ENCODE results near the gene MAPKAPK5. TPM values are rescaled to one million over a fixed set of nuclear protein-coding genes. Genes with fewer than 3 reads are reported as not detected.
"Not testable (repeated sequence)": the region's sequence is repeated elsewhere in the genome, so short reads cannot be mapped to it uniquely, and the experiment has no call there.

MAPKAPK5 gene
- total RNA-seq, 8 experiments from 2014 or later = 32.0 to 55.9 (median 41.1) TPM

- in situ Hi-C loops (cut with MboI; ENCODE audit: low pct_unique_long_range_greater_than_20kb in 2 of 9, low sequenced_read_pairs in 9 of 9, unreplicated experiment in 9 of 9) = loop anchor here in 1 of 9 experiments (10.0 kb wide), 1 partner anchor 54 kb away; the partner anchor contains the start of gene ALDH2
- H3K27ac ChIP-seq = no peak overlapping the region
- H3K4me3 ChIP-seq = no peak overlapping the region
- WGBS, 10 experiments = 50 to 100% (median 92%) methylated on average over 2 to 6 of the region's 8 CpGs; no CpG with 5 or more reads in 1 of the 10 experiments
- H3K4me1 ChIP-seq (replicated peaks in 1 of 2) = no peaks in the 10 kb centered on the region
- no peak for ATAC-seq (replicated peaks in 6 of 8)
These were observed 23.7 kb upstream of the MAPKAPK5 start for GRCh38 chr12:111818340-111818739.

- no peak overlapping the region for H3K27ac ChIP-seq
- 28 to 100% (median 70%) methylated on average over 1 to 5 of the region's 6 CpGs; no CpG with 5 or more reads in 2 of the 10 experiments for WGBS, 10 experiments
- H3K4me3 ChIP-seq = no peak overlapping the region
- in situ Hi-C loops (cut with MboI; ENCODE audit: low pct_unique_long_range_greater_than_20kb in 2 of 9, low sequenced_read_pairs in 9 of 9, unreplicated experiment in 9 of 9) = loop anchor here in 1 of 9 experiments (10.0 kb wide), 1 partner anchor 55 kb away; the partner anchor contains the start of gene ALDH2
- no peak for ATAC-seq (replicated peaks in 6 of 8)
- H3K4me1 ChIP-seq (replicated peaks in 1 of 2) = no peaks in the 10 kb centered on the region
These were observed 22.6 kb upstream of the MAPKAPK5 start for GRCh38 chr12:111819191-111820158.

GRCh38 chr12:111820828-111821227 lies 21.2 kb upstream of the MAPKAPK5 start:
- not testable (repeated sequence) for ATAC-seq (replicated peaks in 6 of 8)

GRCh38 chr12:111822886-111823285 lies 19.1 kb upstream of the MAPKAPK5 start:
- in situ Hi-C loops (cut with MboI; ENCODE audit: low pct_unique_long_range_greater_than_20kb in 2 of 9, low sequenced_read_pairs in 9 of 9, unreplicated experiment in 9 of 9) = no loop called here
- no peak for ATAC-seq (replicated peaks in 6 of 8)
- H3K4me1 ChIP-seq (replicated peaks in 1 of 2) = no peaks in the 10 kb centered on the region
- no peak overlapping the region for H3K27ac ChIP-seq
- WGBS, 10 experiments = 0 to 69% (median 35%) methylated on average over 1 to 2 of the region's 2 CpGs; no CpG with 5 or more reads in 4 of the 10 experiments
- no peak overlapping the region for H3K4me3 ChIP-seq

More at GRCh38 chr12:111820828-111821227, 21.2 kb upstream of the MAPKAPK5 start:
- H3K4me1 ChIP-seq (replicated peaks in 1 of 2); H3K4me3 ChIP-seq; in situ Hi-C loops (cut with MboI; ENCODE audit: low pct_unique_long_range_greater_than_20kb in 2 of 9, low sequenced_read_pairs in 9 of 9, unreplicated experiment in 9 of 9); H3K27ac ChIP-seq: not testable (repeated sequence)
- WGBS, 10 experiments = 30 to 100% (median 60%) methylated on average over 1 to 3 of the region's 8 CpGs; no CpG with 5 or more reads in 3 of the 10 experiments

GRCh38 chr12:111823891-111824290 lies 18.1 kb upstream of the MAPKAPK5 start:
- in situ Hi-C loops (cut with MboI; ENCODE audit: low pct_unique_long_range_greater_than_20kb in 2 of 9, low sequenced_read_pairs in 9 of 9, unreplicated experiment in 9 of 9) = no loop called here
- H3K4me1 ChIP-seq (replicated peaks in 1 of 2) = no peaks in the 10 kb centered on the region
- WGBS, 10 experiments = 0 to 100% (median 65%) methylated on average over 1 to 3 of the region's 3 CpGs; no CpG with 5 or more reads in 2 of the 10 experiments
- no peak for ATAC-seq (replicated peaks in 6 of 8)
- no peak overlapping the region for H3K4me3 ChIP-seq
- H3K27ac ChIP-seq = no peak overlapping the region

- WGBS, 10 experiments = 0 to 100% (median 27%) methylated on average over 1 to 4 of the region's 4 CpGs
- peak in 2 of 8 experiments; percentile 14 for ATAC-seq (replicated peaks in 6 of 8)
- in situ Hi-C loops (cut with MboI; ENCODE audit: low pct_unique_long_range_greater_than_20kb in 2 of 9, low sequenced_read_pairs in 9 of 9, unreplicated experiment in 9 of 9) = not testable (repeated sequence)
These were observed 17.7 kb upstream of the MAPKAPK5 start for GRCh38 chr12:111824312-111824711.

GRCh38 chr12:111825509-111825908 lies 16.5 kb upstream of the MAPKAPK5 start:
- in situ Hi-C loops (cut with MboI; ENCODE audit: low pct_unique_long_range_greater_than_20kb in 2 of 9, low sequenced_read_pairs in 9 of 9, unreplicated experiment in 9 of 9) = no loop called here
- H3K4me3 ChIP-seq = no peak overlapping the region
- no peak for ATAC-seq (replicated peaks in 6 of 8)
- no peak overlapping the region for H3K27ac ChIP-seq
- 25 to 100% (median 80%) methylated on average over 1 to 4 of the region's 5 CpGs; no CpG with 5 or more reads in 1 of the 10 experiments for WGBS, 10 experiments
- H3K4me1 ChIP-seq (replicated peaks in 1 of 2) = no peaks in the 10 kb centered on the region

More at GRCh38 chr12:111824312-111824711, 17.7 kb upstream of the MAPKAPK5 start:
- not testable (repeated sequence) for H3K4me1 ChIP-seq (replicated peaks in 1 of 2); H3K27ac ChIP-seq; H3K4me3 ChIP-seq

GRCh38 chr12:111826316-111826715 lies 15.7 kb upstream of the MAPKAPK5 start:
- Histone ChIP-seq H3K4me1 (replicated peaks in 1 of 2) (no peaks in the 10 kb centered on the region), H3K4me3 (no peak overlapping the region), H3K27ac (no peak overlapping the region)
- in situ Hi-C loops (cut with MboI; ENCODE audit: low pct_unique_long_range_greater_than_20kb in 2 of 9, low sequenced_read_pairs in 9 of 9, unreplicated experiment in 9 of 9) = no loop called here
- peak in 1 of 8 experiments; percentile 27 for ATAC-seq (replicated peaks in 6 of 8)
- WGBS, 10 experiments = 0 to 90% (median 34%) methylated on average over 1 to 3 of the region's 3 CpGs; no CpG with 5 or more reads in 4 of the 10 experiments

- Histone ChIP-seq H3K4me3 (no peak overlapping the region), H3K27ac (no peak overlapping the region), H3K4me1 (replicated peaks in 1 of 2) (no peaks in the 10 kb centered on the region)
- ATAC-seq (replicated peaks in 6 of 8) = no peak
- in situ Hi-C loops (cut with MboI; ENCODE audit: low pct_unique_long_range_greater_than_20kb in 2 of 9, low sequenced_read_pairs in 9 of 9, unreplicated experiment in 9 of 9) = no loop called here
- 5 to 70% (median 34%) methylated on average over 1 to 2 of the region's 2 CpGs; no CpG with 5 or more reads in 6 of the 10 experiments for WGBS, 10 experiments
These were observed 15.0 kb upstream of the MAPKAPK5 start for GRCh38 chr12:111826992-111827391.

- 4 to 100% (median 29%) methylated on average over 3 to 4 of the region's 4 CpGs; no CpG with 5 or more reads in 3 of the 10 experiments for WGBS, 10 experiments
- H3K27ac ChIP-seq = no peak overlapping the region
- peak in 2 of 8 experiments; percentile 89 to 92 for ATAC-seq (replicated peaks in 6 of 8)
- H3K4me1 ChIP-seq (replicated peaks in 1 of 2) = no peaks in the 10 kb centered on the region
- in situ Hi-C loops (cut with MboI; ENCODE audit: low pct_unique_long_range_greater_than_20kb in 2 of 9, low sequenced_read_pairs in 9 of 9, unreplicated experiment in 9 of 9) = no loop called here
- no peak overlapping the region for H3K4me3 ChIP-seq
These were observed 14.1 kb upstream of the MAPKAPK5 start for GRCh38 chr12:111827907-111828306.

GRCh38 chr12:111828338-111828979 lies 13.6 kb upstream of the MAPKAPK5 start:
- Histone ChIP-seq H3K27ac (no peak overlapping the region), H3K4me3 (no peak overlapping the region), H3K4me1 (replicated peaks in 1 of 2) (no peaks in the 10 kb centered on the region)
- 24 to 100% (median 75%) methylated on average over 1 to 6 of the region's 8 CpGs; no CpG with 5 or more reads in 2 of the 10 experiments for WGBS, 10 experiments
- ATAC-seq (replicated peaks in 6 of 8) = no peak
- in situ Hi-C loops (cut with MboI; ENCODE audit: low pct_unique_long_range_greater_than_20kb in 2 of 9, low sequenced_read_pairs in 9 of 9, unreplicated experiment in 9 of 9) = no loop called here

- 0% methylated on average over 1 of the region's 3 CpGs; no CpG with 5 or more reads in 9 of the 10 experiments for WGBS, 10 experiments
- in situ Hi-C loops (cut with MboI; ENCODE audit: low pct_unique_long_range_greater_than_20kb in 2 of 9, low sequenced_read_pairs in 9 of 9, unreplicated experiment in 9 of 9) = not testable (repeated sequence)
These were observed 12.4 kb upstream of the MAPKAPK5 start for GRCh38 chr12:111829635-111830034.

More at GRCh38 chr12:111829635-111830034, 12.4 kb upstream of the MAPKAPK5 start:
- ATAC-seq (replicated peaks in 6 of 8); H3K4me1 ChIP-seq (replicated peaks in 1 of 2); H3K27ac ChIP-seq; H3K4me3 ChIP-seq: not testable (repeated sequence)

All from motor neuron (in vitro differentiated cells).